Heart left ventricle (tissue), 13 donors: ENCODE results near the gene SSPN.

Source experiments
- POLR2A ChIP-seq, 2 donors: fragments of 450-650 bp; IDR thresholded peaks; one replicate each; pipeline ENCODE4 v1.6.1; 2017; ENCODE audit warnings: antibody characterized with exemption in 2 of 2, mild to moderate bottlenecking in 2 of 2, moderate library complexity in 2 of 2
- TF ChIP-seq, protein P1 (sequence below), 12 donors: fragments of 200-600 bp; sonication (generic) in 4 of 12; IDR thresholded peaks; one replicate each; pipeline versions ENCODE4 v1.5.0 to v1.8.0; 2018 to 2022; ENCODE audit warnings: antibody characterized with exemption in 12 of 12, mild to moderate bottlenecking in 5 of 12
- donor health status: ischemic (EF 13 %, LVEDD 7.1; RV severe dilation, severe dysfunction).
- donor health status: DM: no; HTN: yes; CAD: no.
- donor health status: DM: no; HTN: no; CAD: no.
- donor health status: ischemic (EF 25% LVEDD 6.9; RV normal size, moderate dysfunction).
- donor health status: ischemic (EF 25% LVEDD 5.7; RV mildly dilated, moderate dysfunction).
- donor health status: ischemic (EF 35%, LVEDD 5.7; RV mildly dilated, moderate dysfunction).
- donor health status: nonischemic (EF 11% LVEDD 7.7; RV severe dilation, severe dysfunction).
- donor health status: DM: yes; HTN: yes; CAD: no.
- donor health status: PGD.
- donor health status: ischemic (EF 29% LVEDD 5.4; RV normal size, mild dysfunction).
- donor health status: nonischemic (EF 23%, LVEDD 6.1; RV moderate dilation, normal function).

GRCh38 chr12:26293612-26294011, 98.2 kb downstream of the SSPN start:
- TF ChIP-seq, protein P1, sequence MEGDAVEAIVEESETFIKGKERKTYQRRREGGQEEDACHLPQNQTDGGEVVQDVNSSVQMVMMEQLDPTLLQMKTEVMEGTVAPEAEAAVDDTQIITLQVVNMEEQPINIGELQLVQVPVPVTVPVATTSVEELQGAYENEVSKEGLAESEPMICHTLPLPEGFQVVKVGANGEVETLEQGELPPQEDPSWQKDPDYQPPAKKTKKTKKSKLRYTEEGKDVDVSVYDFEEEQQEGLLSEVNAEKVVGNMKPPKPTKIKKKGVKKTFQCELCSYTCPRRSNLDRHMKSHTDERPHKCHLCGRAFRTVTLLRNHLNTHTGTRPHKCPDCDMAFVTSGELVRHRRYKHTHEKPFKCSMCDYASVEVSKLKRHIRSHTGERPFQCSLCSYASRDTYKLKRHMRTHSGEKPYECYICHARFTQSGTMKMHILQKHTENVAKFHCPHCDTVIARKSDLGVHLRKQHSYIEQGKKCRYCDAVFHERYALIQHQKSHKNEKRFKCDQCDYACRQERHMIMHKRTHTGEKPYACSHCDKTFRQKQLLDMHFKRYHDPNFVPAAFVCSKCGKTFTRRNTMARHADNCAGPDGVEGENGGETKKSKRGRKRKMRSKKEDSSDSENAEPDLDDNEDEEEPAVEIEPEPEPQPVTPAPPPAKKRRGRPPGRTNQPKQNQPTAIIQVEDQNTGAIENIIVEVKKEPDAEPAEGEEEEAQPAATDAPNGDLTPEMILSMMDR (IDR thresholded peaks at IDR 0.05) = no peak
- TF ChIP-seq POLR2A (IDR thresholded peaks at IDR 0.05) = no peak
